ENCODE data around the gene PCNX2.
"Not testable (repeated sequence)": the region's sequence is repeated elsewhere in the genome, so short reads cannot be mapped to it uniquely, and the experiment has no call there.

- not testable (repeated sequence) for TF ChIP-seq CTCF (conservative IDR thresholded peaks at IDR 0.05; ENCODE audit: low read length); EZH2phosphoT487 (IDR thresholded peaks at IDR 0.05; ENCODE audit: borderline replicate concordance)
Observed at GRCh38 chr1:233080827-233081226, 214.7 kb downstream of the PCNX2 start.

Data from Loucy (cell line).